ENCODE measurements around the gene EPHA4.
"Not testable (repeated sequence)": the region's sequence is repeated elsewhere in the genome, so short reads cannot be mapped to it uniquely, and the experiment has no call there.

DNA sequence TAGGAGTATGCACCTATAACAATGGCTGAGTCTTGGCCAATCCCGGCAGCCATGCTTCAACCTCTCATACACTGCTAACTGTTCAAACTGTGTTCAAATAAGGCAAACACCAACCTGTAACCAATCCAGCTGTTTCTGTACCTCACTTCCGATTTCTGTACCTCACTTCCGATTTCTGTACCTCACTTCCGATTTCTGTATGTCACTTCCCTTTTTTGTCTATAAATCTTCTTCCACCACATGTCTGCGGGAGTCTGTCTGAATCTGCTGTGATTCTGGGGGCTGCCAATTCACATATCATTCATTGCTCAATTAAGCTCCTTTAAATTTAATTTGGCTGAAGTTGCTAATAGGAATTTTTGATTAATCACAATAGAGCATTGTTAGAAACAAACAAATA, 60.8 kb downstream of the EPHA4 start:
- TF ChIP-seq, protein P1, sequence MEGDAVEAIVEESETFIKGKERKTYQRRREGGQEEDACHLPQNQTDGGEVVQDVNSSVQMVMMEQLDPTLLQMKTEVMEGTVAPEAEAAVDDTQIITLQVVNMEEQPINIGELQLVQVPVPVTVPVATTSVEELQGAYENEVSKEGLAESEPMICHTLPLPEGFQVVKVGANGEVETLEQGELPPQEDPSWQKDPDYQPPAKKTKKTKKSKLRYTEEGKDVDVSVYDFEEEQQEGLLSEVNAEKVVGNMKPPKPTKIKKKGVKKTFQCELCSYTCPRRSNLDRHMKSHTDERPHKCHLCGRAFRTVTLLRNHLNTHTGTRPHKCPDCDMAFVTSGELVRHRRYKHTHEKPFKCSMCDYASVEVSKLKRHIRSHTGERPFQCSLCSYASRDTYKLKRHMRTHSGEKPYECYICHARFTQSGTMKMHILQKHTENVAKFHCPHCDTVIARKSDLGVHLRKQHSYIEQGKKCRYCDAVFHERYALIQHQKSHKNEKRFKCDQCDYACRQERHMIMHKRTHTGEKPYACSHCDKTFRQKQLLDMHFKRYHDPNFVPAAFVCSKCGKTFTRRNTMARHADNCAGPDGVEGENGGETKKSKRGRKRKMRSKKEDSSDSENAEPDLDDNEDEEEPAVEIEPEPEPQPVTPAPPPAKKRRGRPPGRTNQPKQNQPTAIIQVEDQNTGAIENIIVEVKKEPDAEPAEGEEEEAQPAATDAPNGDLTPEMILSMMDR (IDR thresholded peaks at IDR 0.05), result not testable (repeated sequence)
- not testable (repeated sequence) for TF ChIP-seq POLR2A, EP300 (IDR thresholded peaks at IDR 0.05)

Measured in ovary (tissue), 3 donors.